Activated T-helper 17 cell treated with anti-CD3 and anti-CD28 coated beads, Interleukin-2, amount 50 U/mL, for 72 hours (primary cell): ENCODE results near the gene ITPR1. TPM values are rescaled to one million over a fixed set of nuclear protein-coding genes. Genes with fewer than 3 reads are reported as not detected.

Source experiments
- ATAC-seq: fragments of 150-1000 bp; cut with Tn5 transposase; replicated peaks from 2 replicates; pipeline ENCODE4 v1.10.0; 2021; ENCODE audit warnings: mild to moderate bottlenecking, moderate library complexity
- H3K27ac Mint-ChIP-seq: one replicate; pipeline ENCODE4 v1.8.0; 2022; ENCODE audit warnings: mixed read lengths
- H3K27me3 Mint-ChIP-seq: one replicate; pipeline ENCODE4 v1.8.0; 2022; ENCODE audit warnings: mixed read lengths
- H3K36me3 Mint-ChIP-seq: one replicate; pipeline ENCODE4 v1.8.0; 2022; ENCODE audit warnings: low read depth, mild to moderate bottlenecking, mixed read lengths
- H3K4me1 Mint-ChIP-seq: one replicate; pipeline ENCODE4 v1.8.0; 2022; ENCODE audit warnings: mixed read lengths
- H3K4me3 Mint-ChIP-seq: one replicate; pipeline ENCODE4 v1.8.0; 2022; ENCODE audit warnings: mild to moderate bottlenecking, mixed read lengths
- H3K9me3 Mint-ChIP-seq: one replicate; pipeline ENCODE4 v1.8.0; 2022; ENCODE audit warnings: mixed read lengths
- total RNA-seq, 2 donors: library from RNA; stranded (reverse); gene quantifications; one replicate each; pipeline ENCODE4 v1.2.3, GENCODE V29; 2022

The ITPR1 gene
- total RNA-seq, 2 donors from 2014 or later: 78.5 to 84.6 TPM

DNA sequence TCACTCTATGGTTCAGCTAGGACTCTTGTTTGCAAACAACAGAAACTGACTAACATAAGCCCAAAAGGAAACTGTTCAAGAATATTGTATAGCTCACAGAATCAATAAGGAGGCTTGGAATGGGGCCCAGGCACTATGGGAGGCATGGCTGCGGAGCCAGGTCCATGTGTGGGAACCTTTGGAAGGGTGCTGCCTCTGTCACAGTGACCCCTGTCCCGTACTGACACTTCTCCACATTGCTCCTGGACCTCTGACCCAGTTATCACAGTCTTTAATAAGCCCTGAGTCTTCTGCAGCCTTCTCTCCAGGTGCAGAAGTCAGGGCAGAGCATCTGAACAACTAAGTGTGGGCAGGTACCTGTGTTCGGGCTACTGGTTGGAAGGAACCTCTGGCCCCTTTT, 121.8 kb downstream of the ITPR1 start:
- Mint-ChIP-seq H3K36me3 (no peaks in the 10 kb centered on the region), H3K4me1 (no peaks in the 10 kb centered on the region), H3K9me3 (no peaks in the 10 kb centered on the region), H3K27ac (no peak overlapping the region), H3K27me3 (no peaks in the 10 kb centered on the region), H3K4me3 (no peak overlapping the region)
- no peak for ATAC-seq

DNA sequence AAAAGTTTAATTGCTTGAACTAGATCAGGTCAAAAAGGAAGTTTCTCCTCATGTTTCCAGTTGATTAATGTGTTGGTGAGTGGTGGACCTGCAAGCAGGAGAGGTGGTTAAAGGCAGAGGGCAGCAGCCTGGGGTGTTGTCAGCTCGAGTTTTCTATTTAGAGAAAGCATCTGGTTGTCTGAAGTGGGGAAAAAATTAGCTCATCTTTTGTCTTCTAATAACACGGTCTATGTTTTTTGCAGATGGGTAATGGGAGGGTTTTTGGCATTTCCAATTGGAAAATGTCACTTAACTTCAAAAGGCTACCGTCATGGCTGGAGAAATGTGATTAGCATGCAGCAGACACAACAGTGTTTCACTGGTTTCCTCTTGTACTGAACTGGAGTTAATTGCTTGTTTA, 122.6 kb downstream of the ITPR1 start:
- Mint-ChIP-seq H3K27me3 (no peaks in the 10 kb centered on the region), H3K27ac (no peak overlapping the region), H3K4me1 (no peaks in the 10 kb centered on the region), H3K36me3 (peaks cover 4% of the 10 kb centered on the region), H3K9me3 (peaks cover under 1% of the 10 kb centered on the region), H3K4me3 (no peak overlapping the region)
- no peak for ATAC-seq

DNA sequence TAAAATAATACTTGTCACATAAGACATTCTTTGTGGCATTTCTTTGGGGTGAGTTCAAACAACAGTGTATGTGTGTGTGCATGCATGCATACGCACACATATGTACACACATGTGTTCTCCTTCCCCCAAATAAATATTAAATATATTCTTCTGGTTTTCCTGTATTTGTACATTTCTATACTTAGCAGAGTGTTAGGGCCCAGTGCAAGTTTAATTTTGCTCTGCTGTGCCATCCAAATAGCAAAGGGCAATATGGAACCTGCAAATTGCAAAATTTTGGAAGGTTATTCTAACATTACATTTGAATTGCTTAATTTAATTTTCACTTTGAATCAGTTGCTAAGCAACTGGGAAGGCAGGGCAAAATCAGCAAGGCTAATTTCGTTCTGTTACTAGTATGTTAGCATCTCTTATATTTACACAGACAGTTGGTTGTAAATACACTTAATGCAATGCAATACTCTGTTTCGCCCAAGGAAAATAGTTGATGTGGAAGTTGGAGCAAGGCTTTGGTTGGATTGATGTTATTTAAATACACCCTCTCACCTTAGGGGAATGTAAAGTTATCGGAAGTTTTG, 130.4 kb downstream of the ITPR1 start:
- H3K36me3 Mint-ChIP-seq: peaks cover 8% of the 10 kb centered on the region
- H3K4me1 Mint-ChIP-seq: peaks cover 4% of the 10 kb centered on the region
- no peak overlapping the region for H3K4me3 Mint-ChIP-seq
- peaks cover 4% of the 10 kb centered on the region for H3K9me3 Mint-ChIP-seq
- no peak for ATAC-seq
- H3K27ac Mint-ChIP-seq: no peak overlapping the region
- no peaks in the 10 kb centered on the region for H3K27me3 Mint-ChIP-seq

DNA sequence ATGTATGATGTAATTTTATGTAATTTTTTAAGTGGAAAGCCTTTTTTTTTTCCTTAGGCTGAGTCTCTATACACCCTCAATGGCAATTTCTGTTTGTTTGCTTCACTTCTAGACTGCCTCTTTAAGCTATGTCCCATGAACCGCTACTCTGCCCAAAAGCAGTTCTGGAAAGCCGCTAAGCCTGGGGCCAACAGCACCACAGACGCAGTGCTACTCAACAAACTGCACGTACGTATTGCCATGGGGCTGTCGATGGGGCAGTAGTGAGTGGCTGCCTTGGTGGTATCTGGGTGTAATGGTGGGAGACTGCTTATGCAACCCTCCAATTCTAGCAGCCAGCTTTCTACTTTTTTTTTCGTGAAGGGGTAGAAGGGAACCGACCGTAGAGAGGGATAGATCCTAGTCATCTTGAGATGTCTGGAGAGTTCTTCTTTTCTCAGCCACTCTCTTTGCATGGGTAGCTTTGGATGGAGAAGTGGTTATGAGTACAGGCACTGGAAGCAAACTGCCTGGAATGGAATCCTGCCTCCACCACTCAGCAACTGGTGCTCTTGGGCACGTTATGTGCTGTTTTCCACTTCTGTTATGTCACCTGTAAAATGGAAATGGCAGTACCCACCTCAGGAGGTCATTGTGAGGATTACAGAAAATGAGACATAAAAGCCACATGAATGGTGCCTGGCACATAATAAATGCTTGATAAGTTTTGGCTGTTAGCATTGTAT, 134.7 kb downstream of the ITPR1 start:
- Mint-ChIP-seq H3K9me3 (no peaks in the 10 kb centered on the region), H3K4me3 (no peak overlapping the region), H3K36me3 (peaks cover 6% of the 10 kb centered on the region), H3K27me3 (no peaks in the 10 kb centered on the region), H3K4me1 (no peaks in the 10 kb centered on the region), H3K27ac (peak overlapping the region; percentile 29)
- ATAC-seq: no peak

DNA sequence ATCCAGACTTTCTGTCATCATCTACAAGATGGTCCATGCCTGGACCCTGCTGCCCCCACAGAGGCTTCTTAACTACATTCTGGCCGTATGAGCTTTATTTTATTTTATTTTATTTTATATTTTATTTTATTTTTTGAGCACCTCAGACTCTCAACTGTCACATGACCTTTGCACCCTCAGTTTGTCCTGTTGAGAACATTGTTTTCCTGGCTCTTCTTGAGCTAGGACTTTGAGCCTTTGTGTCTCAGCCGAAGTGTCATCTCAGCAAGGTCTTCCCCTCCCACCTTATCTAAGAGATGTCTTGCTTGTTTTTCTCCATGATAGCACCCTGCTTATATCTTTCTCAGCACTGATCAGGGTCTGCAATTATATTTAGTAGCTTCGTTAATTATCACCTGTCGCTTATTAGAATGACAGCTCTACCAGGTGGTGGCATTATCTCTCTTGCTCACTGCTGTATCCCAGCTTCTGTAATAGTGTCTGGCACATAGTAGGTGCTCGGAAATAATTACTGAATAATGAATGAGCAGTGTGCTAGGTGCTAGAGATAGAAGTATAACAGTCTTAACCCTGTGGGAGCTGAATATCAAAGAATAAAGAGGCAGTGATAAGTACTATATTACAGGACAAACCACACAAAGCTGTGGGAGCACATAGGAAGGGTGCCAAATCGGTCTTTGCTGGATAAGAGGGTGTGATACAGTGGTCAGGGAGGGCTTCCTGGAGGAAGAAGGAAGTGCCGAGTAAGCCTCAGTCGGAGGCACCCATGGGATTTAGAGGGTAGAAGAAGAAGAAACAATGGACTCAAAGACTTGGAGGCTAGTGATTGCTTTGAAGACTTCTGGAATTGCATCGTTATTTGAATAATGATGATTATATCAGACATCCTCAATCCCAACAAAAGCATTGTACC, 136.2 kb downstream of the ITPR1 start:
- Mint-ChIP-seq H3K27me3 (no peaks in the 10 kb centered on the region), H3K4me1 (peaks cover 7% of the 10 kb centered on the region), H3K4me3 (no peak overlapping the region), H3K36me3 (peaks cover 6% of the 10 kb centered on the region), H3K27ac (peak overlapping the region; percentile 49), H3K9me3 (no peaks in the 10 kb centered on the region)
- no peak for ATAC-seq

DNA sequence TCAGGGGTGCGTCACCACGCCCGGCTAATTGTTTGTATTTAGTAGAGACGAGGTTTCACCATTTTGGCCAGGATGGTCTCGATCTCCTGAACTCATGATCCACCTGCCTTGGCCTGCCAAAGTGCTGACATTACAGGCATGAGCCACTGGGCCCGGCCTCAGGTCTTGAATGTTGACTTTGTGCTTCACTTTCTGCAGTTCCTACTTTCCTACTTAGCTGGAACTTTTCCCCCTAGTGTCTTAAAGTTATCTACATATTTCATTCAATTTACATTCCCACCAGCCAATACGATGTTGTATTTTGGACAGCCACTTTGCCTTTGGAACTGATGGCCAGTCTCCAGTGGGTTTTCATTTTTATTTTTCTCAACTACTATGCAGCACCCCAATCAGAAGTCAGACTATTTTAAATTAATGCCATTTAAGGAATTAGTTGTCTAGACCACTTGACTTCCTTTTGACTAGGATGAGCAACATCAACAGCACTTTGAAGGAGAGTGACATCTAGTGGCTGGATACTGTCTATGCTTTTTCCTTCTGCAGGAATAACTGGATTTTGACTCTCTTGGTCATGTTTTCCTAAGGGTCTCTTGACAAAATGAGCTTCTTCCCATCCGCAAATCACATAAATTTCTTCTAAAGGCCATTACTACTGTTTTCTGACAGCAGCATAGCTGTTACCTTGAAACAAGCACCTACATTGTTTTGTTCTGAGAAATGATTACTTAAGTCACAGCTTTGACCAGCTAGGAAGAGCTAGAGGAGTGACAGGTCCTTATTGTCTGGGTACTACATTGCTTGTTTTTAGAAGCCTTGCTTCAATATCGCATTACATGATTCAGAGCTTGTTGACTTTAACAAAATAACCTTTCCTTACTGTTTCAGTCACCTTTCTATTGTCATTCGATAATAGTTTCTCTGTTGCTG, 140.2 kb downstream of the ITPR1 start:
- Mint-ChIP-seq H3K27me3 (no peaks in the 10 kb centered on the region), H3K27ac (no peak overlapping the region), H3K9me3 (no peaks in the 10 kb centered on the region), H3K4me1 (peaks cover 7% of the 10 kb centered on the region), H3K36me3 (peaks cover 6% of the 10 kb centered on the region), H3K4me3 (no peak overlapping the region)
- ATAC-seq: peak; percentile 52

DNA sequence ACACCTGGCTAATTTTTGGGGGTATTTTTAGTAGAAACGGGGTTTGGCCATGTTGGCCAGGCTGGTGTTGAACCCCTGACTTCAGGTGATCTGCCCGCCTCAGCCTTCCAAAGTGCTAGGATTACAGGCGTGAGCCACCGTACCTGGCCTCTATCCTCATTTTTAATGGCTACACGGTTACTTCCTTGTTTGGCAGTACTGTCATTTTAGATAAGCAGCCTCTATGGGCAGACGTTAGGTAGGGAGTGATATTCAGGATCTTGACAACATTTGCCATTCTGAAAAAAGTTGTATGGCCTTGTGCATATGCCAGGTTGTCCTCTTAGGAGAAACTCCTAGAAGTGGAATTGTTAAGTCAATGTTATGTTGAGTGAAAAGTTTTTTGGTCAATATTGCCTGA, 141.7 kb downstream of the ITPR1 start:
- H3K4me3 Mint-ChIP-seq: no peak overlapping the region
- peaks cover 13% of the 10 kb centered on the region for H3K36me3 Mint-ChIP-seq
- H3K27me3 Mint-ChIP-seq: no peaks in the 10 kb centered on the region
- ATAC-seq: no peak
- H3K9me3 Mint-ChIP-seq: no peaks in the 10 kb centered on the region
- peaks cover 7% of the 10 kb centered on the region for H3K4me1 Mint-ChIP-seq
- H3K27ac Mint-ChIP-seq: no peak overlapping the region

DNA sequence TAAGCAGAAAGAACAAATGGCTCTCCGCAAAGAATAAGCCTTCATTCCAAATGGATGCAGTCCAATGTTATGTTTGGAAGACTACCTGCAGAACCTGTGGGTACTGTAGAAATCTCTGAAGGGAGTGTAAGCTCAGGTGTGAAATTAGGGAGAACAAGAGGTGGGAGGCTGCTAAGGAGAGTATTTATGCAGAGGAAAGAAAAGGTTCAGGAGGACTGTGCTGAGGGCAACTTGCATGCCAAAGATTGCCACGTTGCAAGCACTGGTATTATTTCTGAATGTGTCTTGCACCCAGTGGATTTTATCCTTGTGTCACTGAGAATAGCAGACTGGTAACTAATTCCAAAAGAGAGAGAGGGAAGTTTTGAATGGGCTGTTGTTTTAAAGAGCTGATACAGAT, 144.1 kb downstream of the ITPR1 start:
- H3K4me1 Mint-ChIP-seq: peaks cover 7% of the 10 kb centered on the region
- H3K27me3 Mint-ChIP-seq: no peaks in the 10 kb centered on the region
- ATAC-seq: no peak
- no peak overlapping the region for H3K4me3 Mint-ChIP-seq
- H3K27ac Mint-ChIP-seq: no peak overlapping the region
- peaks cover 36% of the 10 kb centered on the region for H3K36me3 Mint-ChIP-seq
- H3K9me3 Mint-ChIP-seq: no peaks in the 10 kb centered on the region

DNA sequence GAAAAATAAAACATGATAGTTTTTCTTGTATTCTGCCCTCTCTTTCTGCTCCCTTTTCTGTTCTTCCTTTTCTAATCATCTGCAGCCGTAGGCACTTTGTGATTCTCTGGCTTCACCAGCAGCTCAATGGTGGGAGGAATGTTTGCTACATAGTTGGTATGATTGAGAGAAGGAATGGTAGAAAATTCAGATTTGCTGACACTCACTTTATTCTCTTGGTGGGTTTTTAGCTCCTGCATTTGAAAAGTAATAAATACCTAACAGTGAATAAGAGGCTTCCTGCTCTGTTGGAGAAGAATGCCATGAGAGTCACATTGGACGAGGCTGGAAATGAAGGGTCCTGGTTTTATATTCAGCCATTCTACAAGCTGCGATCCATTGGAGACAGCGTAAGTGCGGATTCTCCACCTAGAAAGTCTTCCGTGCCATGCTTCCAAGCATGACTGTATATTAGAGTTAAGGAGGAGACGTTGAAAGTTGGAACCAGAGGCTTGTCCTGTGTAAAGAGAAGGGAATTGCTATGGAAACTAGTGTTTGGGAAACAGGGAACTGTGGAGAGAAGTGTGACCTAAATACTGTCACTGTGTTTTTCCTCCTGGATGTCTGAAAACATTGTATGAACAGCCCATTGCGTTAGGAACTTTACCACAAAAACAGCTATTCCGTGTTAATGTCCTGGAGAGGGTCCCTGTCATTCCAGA, 148.9 kb downstream of the ITPR1 start:
- ATAC-seq: no peak
- H3K27me3 Mint-ChIP-seq: no peaks in the 10 kb centered on the region
- H3K4me1 Mint-ChIP-seq: no peaks in the 10 kb centered on the region
- H3K9me3 Mint-ChIP-seq: no peaks in the 10 kb centered on the region
- no peak overlapping the region for H3K27ac Mint-ChIP-seq
- peaks cover 81% of the 10 kb centered on the region for H3K36me3 Mint-ChIP-seq
- H3K4me3 Mint-ChIP-seq: no peak overlapping the region

DNA sequence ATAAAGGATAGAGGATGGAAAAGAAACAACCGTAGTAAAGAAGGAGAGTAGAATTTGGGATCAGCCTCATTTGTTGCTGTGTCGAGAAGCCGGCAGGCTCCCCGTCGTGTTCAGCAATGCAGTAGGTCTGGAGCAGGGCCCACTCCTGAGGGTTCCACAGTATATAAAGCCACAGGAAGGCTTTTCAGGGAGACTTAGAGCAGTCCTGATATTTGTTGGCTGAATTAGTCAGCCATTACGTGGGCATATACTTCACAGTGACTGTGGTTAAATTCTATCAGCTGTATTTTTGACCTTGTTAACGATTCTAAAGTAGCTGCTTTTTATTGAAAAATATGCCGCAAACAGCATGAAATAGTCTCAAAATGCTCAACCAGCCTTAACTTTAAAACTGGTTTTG, 149.5 kb downstream of the ITPR1 start:
- Mint-ChIP-seq H3K4me3 (no peak overlapping the region), H3K27ac (no peak overlapping the region), H3K27me3 (no peaks in the 10 kb centered on the region), H3K36me3 (peaks cover 87% of the 10 kb centered on the region), H3K4me1 (no peaks in the 10 kb centered on the region), H3K9me3 (no peaks in the 10 kb centered on the region)
- no peak for ATAC-seq

DNA sequence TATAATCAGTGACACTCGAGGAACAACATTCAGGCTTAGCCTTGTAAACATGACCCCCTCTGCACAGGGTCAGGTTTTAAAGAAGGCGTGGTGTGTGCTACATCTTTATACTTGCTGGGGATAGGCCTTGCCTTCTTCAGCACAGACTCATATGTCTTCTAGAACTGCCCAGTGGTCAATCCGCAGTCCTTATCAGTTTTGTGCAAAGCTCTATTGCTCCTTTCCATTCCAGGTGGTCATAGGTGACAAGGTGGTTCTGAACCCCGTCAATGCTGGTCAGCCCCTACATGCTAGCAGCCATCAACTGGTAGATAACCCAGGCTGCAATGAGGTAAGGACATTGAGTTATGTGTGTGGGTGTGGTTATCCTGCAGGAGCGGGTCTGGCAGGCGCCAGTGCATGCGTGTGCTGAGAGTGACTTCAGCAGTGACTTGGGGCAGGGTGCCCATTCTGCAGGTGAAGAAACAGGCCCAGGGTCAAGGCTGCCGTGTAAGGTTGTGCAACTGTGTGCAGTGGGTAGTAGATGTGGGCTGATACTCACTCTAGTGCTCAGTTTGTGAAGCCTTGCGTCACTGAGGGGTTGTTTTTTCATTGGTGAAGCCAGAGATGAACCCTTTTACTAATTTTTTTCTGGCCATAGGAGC, 150.9 kb downstream of the ITPR1 start:
- Mint-ChIP-seq H3K4me3 (no peak overlapping the region), H3K27ac (no peak overlapping the region), H3K36me3 (peaks cover 97% of the 10 kb centered on the region), H3K4me1 (no peaks in the 10 kb centered on the region), H3K27me3 (no peaks in the 10 kb centered on the region), H3K9me3 (no peaks in the 10 kb centered on the region)
- ATAC-seq: no peak

DNA sequence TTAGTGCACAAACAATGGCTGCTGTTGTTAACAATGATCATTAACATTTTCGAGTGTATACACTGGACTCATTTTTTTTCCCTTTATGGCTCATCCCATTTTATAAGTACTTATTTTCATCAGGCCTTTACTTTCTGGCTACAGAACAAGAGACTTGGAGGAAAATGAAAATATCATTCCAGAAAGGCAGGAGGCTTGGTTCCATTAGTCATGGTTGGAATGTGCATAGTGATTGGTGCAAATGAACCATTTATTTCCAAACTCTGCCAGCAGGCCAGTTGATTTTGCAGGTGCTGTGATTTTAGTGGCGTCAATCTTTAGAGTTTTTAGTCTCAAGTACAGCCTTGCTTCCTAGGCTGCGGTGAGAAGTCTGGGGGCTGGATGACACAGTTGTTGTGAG, 151.8 kb downstream of the ITPR1 start:
- Mint-ChIP-seq H3K9me3 (no peaks in the 10 kb centered on the region), H3K27ac (no peak overlapping the region), H3K4me1 (no peaks in the 10 kb centered on the region), H3K36me3 (peaks cover 97% of the 10 kb centered on the region), H3K4me3 (no peak overlapping the region), H3K27me3 (no peaks in the 10 kb centered on the region)
- ATAC-seq: no peak

DNA sequence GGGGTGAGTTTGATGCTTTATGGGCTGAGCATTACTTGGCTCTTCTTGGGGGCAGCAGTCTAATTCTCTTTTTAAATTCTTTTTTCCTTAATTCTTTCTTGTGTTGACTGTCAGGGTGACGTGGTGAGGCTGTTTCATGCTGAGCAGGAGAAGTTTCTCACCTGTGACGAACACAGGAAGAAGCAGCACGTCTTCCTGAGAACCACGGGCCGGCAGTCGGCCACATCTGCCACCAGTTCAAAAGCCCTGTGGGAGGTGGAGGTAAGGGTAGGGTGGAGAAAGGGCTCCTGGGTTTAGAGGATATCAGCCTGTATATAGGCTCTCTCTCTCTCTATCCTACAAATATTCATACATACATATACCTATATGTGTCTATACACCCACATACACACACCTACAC, 152.3 kb downstream of the ITPR1 start:
- no peaks in the 10 kb centered on the region for H3K27me3 Mint-ChIP-seq
- H3K4me1 Mint-ChIP-seq: no peaks in the 10 kb centered on the region
- H3K36me3 Mint-ChIP-seq: peaks cover 97% of the 10 kb centered on the region
- ATAC-seq: peak; percentile 21
- H3K9me3 Mint-ChIP-seq: no peaks in the 10 kb centered on the region
- H3K27ac Mint-ChIP-seq: peak overlapping the region; percentile 54
- H3K4me3 Mint-ChIP-seq: no peak overlapping the region
